Measurements from ENCODE around the gene CDC14A. TPM values are rescaled to one million over a fixed set of nuclear protein-coding genes. Genes with fewer than 3 reads are reported as not detected.

The CDC14A gene
- total RNA-seq, 1 donor from 2014 or later, result 6.3 TPM

GRCh38 chr1:100445565-100445964, 93.3 kb downstream of the CDC14A start:
- no peaks in the 10 kb centered on the region for H3K36me3 ChIP-seq (ENCODE audit: insufficient read depth, low read length)
- H3K27me3 ChIP-seq (ENCODE audit: insufficient read depth, low read length), result no peaks in the 10 kb centered on the region
- TF ChIP-seq CTCF (IDR thresholded peaks at IDR 0.05; ENCODE audit: insufficient read depth, low read depth, low read length) (no peak), EZH2 (IDR thresholded peaks at IDR 0.05; ENCODE audit: insufficient read depth, low read length) (no peak)
- H3K4me2 ChIP-seq (ENCODE audit: low read length), result no peak overlapping the region
- no peaks in the 10 kb centered on the region for H4K20me1 ChIP-seq (ENCODE audit: insufficient read depth, low read length)
- FAIRE-seq, result no peak
- Mint-ChIP-seq H3K36me3 (ENCODE audit: low read depth, unreplicated experiment) (peaks cover 7% of the 10 kb centered on the region), H3K4me3 (ENCODE audit: unreplicated experiment) (no peak overlapping the region), H3K4me1 (ENCODE audit: low read depth, unreplicated experiment) (peaks cover 10% of the 10 kb centered on the region), H3K9me3 (ENCODE audit: unreplicated experiment) (no peaks in the 10 kb centered on the region), H3K27me3 (ENCODE audit: low read depth, unreplicated experiment) (no peaks in the 10 kb centered on the region), H3K27ac (ENCODE audit: unreplicated experiment) (no peak overlapping the region)
- no peak for DNase-seq (ENCODE audit: low read depth)
- H3K27ac ChIP-seq (ENCODE audit: low read depth, low read length), result no peak overlapping the region
- no peak overlapping the region for H3K9ac ChIP-seq (ENCODE audit: low read length)
- H3K4me1 ChIP-seq (ENCODE audit: insufficient read depth, low read length), result peaks cover 6% of the 10 kb centered on the region
- H2AFZ ChIP-seq (ENCODE audit: low read depth, low read length), result no peak overlapping the region
- no peaks in the 10 kb centered on the region for H3K79me2 ChIP-seq (ENCODE audit: insufficient read depth, low read length)
- H3K4me3 ChIP-seq (ENCODE audit: insufficient read depth, low read depth, low read length), result no peak overlapping the region
- H3K9me3 ChIP-seq (ENCODE audit: insufficient read depth, low read depth, low read length), result no peaks in the 10 kb centered on the region

- H2AFZ ChIP-seq (ENCODE audit: low read depth, low read length), result no peak overlapping the region
- no peak overlapping the region for H3K27ac Mint-ChIP-seq (ENCODE audit: unreplicated experiment)
- H3K4me3 ChIP-seq (ENCODE audit: insufficient read depth, low read depth, low read length), result no peak overlapping the region
- peaks cover 10% of the 10 kb centered on the region for H3K4me1 Mint-ChIP-seq (ENCODE audit: low read depth, unreplicated experiment)
- no peak for DNase-seq (ENCODE audit: low read depth)
- no peaks in the 10 kb centered on the region for H3K36me3 ChIP-seq (ENCODE audit: insufficient read depth, low read length)
- H3K79me2 ChIP-seq (ENCODE audit: insufficient read depth, low read length), result no peaks in the 10 kb centered on the region
- H3K36me3 Mint-ChIP-seq (ENCODE audit: low read depth, unreplicated experiment), result peaks cover 8% of the 10 kb centered on the region
- no peak overlapping the region for H3K27ac ChIP-seq (ENCODE audit: low read depth, low read length)
- H3K4me1 ChIP-seq (ENCODE audit: insufficient read depth, low read length), result peaks cover 6% of the 10 kb centered on the region
- FAIRE-seq, result no peak
- H3K27me3 Mint-ChIP-seq (ENCODE audit: low read depth, unreplicated experiment), result no peaks in the 10 kb centered on the region
- H3K4me2 ChIP-seq (ENCODE audit: low read length), result no peak overlapping the region
- TF ChIP-seq EZH2 (IDR thresholded peaks at IDR 0.05; ENCODE audit: insufficient read depth, low read length) (no peak), CTCF (IDR thresholded peaks at IDR 0.05; ENCODE audit: insufficient read depth, low read depth, low read length) (no peak)
- H3K9me3 Mint-ChIP-seq (ENCODE audit: unreplicated experiment), result no peaks in the 10 kb centered on the region
- no peaks in the 10 kb centered on the region for H3K27me3 ChIP-seq (ENCODE audit: insufficient read depth, low read length)
- H4K20me1 ChIP-seq (ENCODE audit: insufficient read depth, low read length), result no peaks in the 10 kb centered on the region
- no peaks in the 10 kb centered on the region for H3K9me3 ChIP-seq (ENCODE audit: insufficient read depth, low read depth, low read length)
- no peak overlapping the region for H3K4me3 Mint-ChIP-seq (ENCODE audit: unreplicated experiment)
- no peak overlapping the region for H3K9ac ChIP-seq (ENCODE audit: low read length)
These were observed 96.1 kb downstream of the CDC14A start for GRCh38 chr1:100448366-100448765.

- no peaks in the 10 kb centered on the region for H3K27me3 Mint-ChIP-seq (ENCODE audit: low read depth, unreplicated experiment)
- TF ChIP-seq CTCF (IDR thresholded peaks at IDR 0.05; ENCODE audit: insufficient read depth, low read depth, low read length) (no peak), EZH2 (IDR thresholded peaks at IDR 0.05; ENCODE audit: insufficient read depth, low read length) (no peak)
- Histone ChIP-seq H3K27me3 (ENCODE audit: insufficient read depth, low read length) (no peaks in the 10 kb centered on the region), H3K4me1 (ENCODE audit: insufficient read depth, low read length) (no peaks in the 10 kb centered on the region), H4K20me1 (ENCODE audit: insufficient read depth, low read length) (no peaks in the 10 kb centered on the region), H3K4me2 (ENCODE audit: low read length) (no peak overlapping the region), H3K9me3 (ENCODE audit: insufficient read depth, low read depth, low read length) (no peaks in the 10 kb centered on the region), H2AFZ (ENCODE audit: low read depth, low read length) (no peak overlapping the region), H3K36me3 (ENCODE audit: insufficient read depth, low read length) (no peaks in the 10 kb centered on the region), H3K9ac (ENCODE audit: low read length) (no peak overlapping the region), H3K79me2 (ENCODE audit: insufficient read depth, low read length) (no peaks in the 10 kb centered on the region), H3K4me3 (ENCODE audit: insufficient read depth, low read depth, low read length) (no peak overlapping the region), H3K27ac (ENCODE audit: low read depth, low read length) (no peak overlapping the region)
- no peaks in the 10 kb centered on the region for H3K9me3 Mint-ChIP-seq (ENCODE audit: unreplicated experiment)
- H3K4me1 Mint-ChIP-seq (ENCODE audit: low read depth, unreplicated experiment), result peaks cover 2% of the 10 kb centered on the region
- DNase-seq (ENCODE audit: low read depth), result no peak
- no peak overlapping the region for H3K27ac Mint-ChIP-seq (ENCODE audit: unreplicated experiment)
- peaks cover 8% of the 10 kb centered on the region for H3K36me3 Mint-ChIP-seq (ENCODE audit: low read depth, unreplicated experiment)
- FAIRE-seq, result no peak
- no peak overlapping the region for H3K4me3 Mint-ChIP-seq (ENCODE audit: unreplicated experiment)
These were observed 97.2 kb downstream of the CDC14A start for GRCh38 chr1:100449477-100449876.

Data from astrocyte (in vitro differentiated cells and primary cell).